ENCODE data around the gene CAPS. TPM values are rescaled to one million over a fixed set of nuclear protein-coding genes. Genes with fewer than 3 reads are reported as not detected.
"Not testable (repeated sequence)": the region's sequence is repeated elsewhere in the genome, so short reads cannot be mapped to it uniquely, and the experiment has no call there.

Gene CAPS
- total RNA-seq, 1 donor from 2014 or later = 2.2 TPM

GRCh38 chr19:5867201-5868136 lies 46.6 kb upstream of the CAPS start:
- H3K27ac Mint-ChIP-seq = peak overlapping the region; percentile 13
- H3K4me1 ChIP-seq = no peaks in the 10 kb centered on the region
- TF ChIP-seq EZH2phosphoT487 (IDR thresholded peaks at IDR 0.05) (no peak), EZH2 (IDR thresholded peaks at IDR 0.05) (no peak)
- TF ChIP-seq, protein P1, sequence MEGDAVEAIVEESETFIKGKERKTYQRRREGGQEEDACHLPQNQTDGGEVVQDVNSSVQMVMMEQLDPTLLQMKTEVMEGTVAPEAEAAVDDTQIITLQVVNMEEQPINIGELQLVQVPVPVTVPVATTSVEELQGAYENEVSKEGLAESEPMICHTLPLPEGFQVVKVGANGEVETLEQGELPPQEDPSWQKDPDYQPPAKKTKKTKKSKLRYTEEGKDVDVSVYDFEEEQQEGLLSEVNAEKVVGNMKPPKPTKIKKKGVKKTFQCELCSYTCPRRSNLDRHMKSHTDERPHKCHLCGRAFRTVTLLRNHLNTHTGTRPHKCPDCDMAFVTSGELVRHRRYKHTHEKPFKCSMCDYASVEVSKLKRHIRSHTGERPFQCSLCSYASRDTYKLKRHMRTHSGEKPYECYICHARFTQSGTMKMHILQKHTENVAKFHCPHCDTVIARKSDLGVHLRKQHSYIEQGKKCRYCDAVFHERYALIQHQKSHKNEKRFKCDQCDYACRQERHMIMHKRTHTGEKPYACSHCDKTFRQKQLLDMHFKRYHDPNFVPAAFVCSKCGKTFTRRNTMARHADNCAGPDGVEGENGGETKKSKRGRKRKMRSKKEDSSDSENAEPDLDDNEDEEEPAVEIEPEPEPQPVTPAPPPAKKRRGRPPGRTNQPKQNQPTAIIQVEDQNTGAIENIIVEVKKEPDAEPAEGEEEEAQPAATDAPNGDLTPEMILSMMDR (IDR thresholded peaks at IDR 0.05) = no peak
- no peaks in the 10 kb centered on the region for H3K27me3 ChIP-seq
- no peaks in the 10 kb centered on the region for H3K36me3 ChIP-seq
- no peaks in the 10 kb centered on the region for H3K9me3 Mint-ChIP-seq
- H3F3A ChIP-seq (ENCODE audit: low read depth) = no peaks in the 10 kb centered on the region
- no peak overlapping the region for H3K4me2 ChIP-seq
- no peak overlapping the region for H3K4me3 ChIP-seq
- H3K9ac ChIP-seq = no peak overlapping the region
- no peaks in the 10 kb centered on the region for H3K36me3 Mint-ChIP-seq
- H2AFZ ChIP-seq (replicated peaks) = no peak overlapping the region
- H3K79me2 ChIP-seq (ENCODE audit: low read depth) = no peaks in the 10 kb centered on the region
- no peak overlapping the region for H3K27ac ChIP-seq
- H3K4me1 Mint-ChIP-seq = no peaks in the 10 kb centered on the region
- H3K27me3 Mint-ChIP-seq (ENCODE audit: insufficient read depth, low read depth) = peaks cover 2% of the 10 kb centered on the region
- H3K9me3 ChIP-seq (ENCODE audit: low read depth) = no peaks in the 10 kb centered on the region
- no peaks in the 10 kb centered on the region for H4K20me1 ChIP-seq (ENCODE audit: low read depth)
- H3K4me3 Mint-ChIP-seq = no peak overlapping the region
- DNase-seq (ENCODE audit: low spot score) = no peak

DNA sequence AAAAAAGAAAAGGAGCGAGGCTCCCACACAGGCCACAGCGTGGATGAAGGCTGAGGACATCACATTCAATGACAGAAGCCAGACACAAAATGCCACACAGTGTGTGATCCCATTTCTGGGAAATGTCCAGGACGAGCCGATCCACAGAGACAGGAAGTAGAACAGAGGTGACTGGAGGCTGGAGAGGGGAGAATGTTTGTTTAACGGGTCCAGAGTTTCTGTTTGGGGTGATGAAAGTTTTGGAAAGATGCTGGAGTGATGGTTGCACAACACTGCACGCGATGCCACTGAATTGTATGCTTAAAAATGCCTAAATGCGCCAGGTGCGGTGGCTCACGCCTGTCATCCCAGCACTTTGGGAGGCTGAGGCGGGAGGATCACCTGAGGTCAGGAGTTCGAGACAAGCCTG lies 43.1 kb upstream of the CAPS start:
- H4K20me1 ChIP-seq (ENCODE audit: low read depth) = no peaks in the 10 kb centered on the region
- no peak overlapping the region for H3K4me3 ChIP-seq
- H3K27ac ChIP-seq = no peak overlapping the region
- Mint-ChIP-seq H3K9me3 (no peaks in the 10 kb centered on the region), H3K27me3 (ENCODE audit: insufficient read depth, low read depth) (peaks cover 4% of the 10 kb centered on the region), H3K4me1 (no peaks in the 10 kb centered on the region), H3K4me3 (no peak overlapping the region), H3K36me3 (no peaks in the 10 kb centered on the region), H3K27ac (no peak overlapping the region)
- no peak for DNase-seq (ENCODE audit: low spot score)
- no peaks in the 10 kb centered on the region for H3F3A ChIP-seq (ENCODE audit: low read depth)
- no peaks in the 10 kb centered on the region for H3K4me1 ChIP-seq
- TF ChIP-seq EZH2 (IDR thresholded peaks at IDR 0.05) (no peak), EZH2phosphoT487 (IDR thresholded peaks at IDR 0.05) (no peak)
- no peak overlapping the region for H2AFZ ChIP-seq (replicated peaks)
- no peaks in the 10 kb centered on the region for H3K36me3 ChIP-seq
- H3K79me2 ChIP-seq (ENCODE audit: low read depth) = no peaks in the 10 kb centered on the region
- H3K9me3 ChIP-seq (ENCODE audit: low read depth) = no peaks in the 10 kb centered on the region
- no peak overlapping the region for H3K4me2 ChIP-seq
- no peak overlapping the region for H3K9ac ChIP-seq
- no peaks in the 10 kb centered on the region for H3K27me3 ChIP-seq

DNA sequence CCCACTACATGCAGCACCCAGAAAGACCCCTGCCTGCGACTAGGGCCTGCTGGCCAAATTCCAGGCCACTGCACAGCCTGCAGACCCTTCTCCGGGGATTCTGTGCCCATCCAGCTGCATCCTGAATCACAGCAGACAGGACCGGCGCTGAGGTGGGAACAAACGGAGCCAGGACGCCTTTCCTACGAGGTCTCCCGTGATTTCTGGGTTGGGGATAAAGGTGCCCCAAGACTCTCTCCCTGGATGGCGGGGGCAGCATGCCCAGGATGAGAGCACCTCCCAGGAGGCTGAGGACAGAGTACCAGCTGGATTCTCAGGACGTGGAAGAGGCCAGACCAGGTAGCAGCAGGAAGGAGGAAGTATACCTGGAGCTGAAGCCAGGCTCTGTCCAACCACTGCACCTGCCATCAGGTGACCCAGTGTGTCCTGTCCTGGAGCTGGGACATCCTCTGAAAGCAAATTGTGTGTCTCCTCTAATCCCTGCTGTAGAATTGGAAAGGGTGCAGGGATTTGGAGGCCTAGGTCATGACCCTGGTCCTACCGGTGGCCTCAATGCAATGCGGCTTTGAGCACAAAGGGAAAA lies 40.3 kb upstream of the CAPS start:
- H3K9me3 Mint-ChIP-seq = no peaks in the 10 kb centered on the region
- Histone ChIP-seq H3K4me2 (no peak overlapping the region), H3K27ac (no peak overlapping the region), H3K27me3 (no peaks in the 10 kb centered on the region), H3K9me3 (ENCODE audit: low read depth) (no peaks in the 10 kb centered on the region), H4K20me1 (ENCODE audit: low read depth) (no peaks in the 10 kb centered on the region), H3K4me3 (no peak overlapping the region), H3K9ac (no peak overlapping the region), H3K79me2 (ENCODE audit: low read depth) (no peaks in the 10 kb centered on the region), H3K36me3 (no peaks in the 10 kb centered on the region), H2AFZ (replicated peaks) (no peak overlapping the region), H3K4me1 (peaks cover 16% of the 10 kb centered on the region), H3F3A (ENCODE audit: low read depth) (peaks cover 15% of the 10 kb centered on the region)
- peaks cover 14% of the 10 kb centered on the region for H3K4me1 Mint-ChIP-seq
- DNase-seq (ENCODE audit: low spot score) = no peak
- peaks cover 4% of the 10 kb centered on the region for H3K27me3 Mint-ChIP-seq (ENCODE audit: insufficient read depth, low read depth)
- TF ChIP-seq EZH2phosphoT487 (IDR thresholded peaks at IDR 0.05) = no peak
- TF ChIP-seq, protein P1 (IDR thresholded peaks at IDR 0.05) = no peak
- no peak for TF ChIP-seq EZH2 (IDR thresholded peaks at IDR 0.05)
- no peak overlapping the region for H3K27ac Mint-ChIP-seq
- H3K4me3 Mint-ChIP-seq = no peak overlapping the region
- no peaks in the 10 kb centered on the region for H3K36me3 Mint-ChIP-seq

DNA sequence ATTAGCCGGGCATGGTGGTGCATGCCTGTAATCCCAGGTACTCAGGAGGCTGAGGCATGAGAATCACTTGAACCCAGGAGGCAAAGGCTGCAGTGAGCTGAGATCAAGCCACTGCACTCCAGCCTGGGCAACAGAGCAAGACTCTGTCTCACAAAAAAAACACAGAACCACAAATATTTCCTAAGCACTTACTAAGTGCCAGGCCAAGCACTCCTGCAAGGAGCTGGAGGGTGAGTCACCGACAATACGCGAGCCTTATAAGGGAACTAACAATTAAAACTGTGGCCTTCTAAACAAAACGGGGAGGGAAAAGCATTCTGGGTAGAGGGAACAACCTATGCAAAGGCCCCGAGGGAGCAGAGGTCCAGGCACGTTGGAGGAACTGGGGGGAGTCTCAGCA lies 39.6 kb upstream of the CAPS start:
- not testable (repeated sequence) for H3K4me3 ChIP-seq; H2AFZ ChIP-seq (replicated peaks); H3K9ac ChIP-seq; H3K36me3 Mint-ChIP-seq; DNase-seq (ENCODE audit: low spot score); H3K9me3 ChIP-seq (ENCODE audit: low read depth); H3K27me3 ChIP-seq; H3K27ac ChIP-seq; H4K20me1 ChIP-seq (ENCODE audit: low read depth); H3K79me2 ChIP-seq (ENCODE audit: low read depth); H3K4me2 ChIP-seq; H3K36me3 ChIP-seq; H3K27ac Mint-ChIP-seq; H3K27me3 Mint-ChIP-seq (ENCODE audit: insufficient read depth, low read depth); H3K9me3 Mint-ChIP-seq
- Mint-ChIP-seq H3K4me1 (peaks cover 22% of the 10 kb centered on the region), H3K4me3 (peak overlapping the region; percentile 49)
- Histone ChIP-seq H3F3A (ENCODE audit: low read depth) (peaks cover 16% of the 10 kb centered on the region), H3K4me1 (peaks cover 16% of the 10 kb centered on the region)

All from neural progenitor cell (in vitro differentiated cells).